Tibial nerve (tissue), 4 donors: Measurements from ENCODE around the gene PRUNE2. TPM values are rescaled to one million over a fixed set of nuclear protein-coding genes. Genes with fewer than 3 reads are reported as not detected.

Experiments used
- DNase-seq, 2 donors: peaks; one replicate each; pipeline ENCODE4 v3.0.0-alpha.2; 2019; ENCODE audit warnings: low spot score in 2 of 2
- H3K27ac ChIP-seq, 4 donors: fragments of 200-600 bp; sonication (generic) in 3 of 4; one replicate each; pipeline ENCODE4 v1.5.1; 2017 to 2019; ENCODE audit warnings: mild to moderate bottlenecking in 1 of 4
- H3K27me3 ChIP-seq, 2 donors: fragments of 200-600 bp; sonication (generic) in 1 of 2; one replicate each; pipeline versions ENCODE4 v1.5.1 to v1.6.0; 2017 to 2019
- H3K36me3 ChIP-seq, 3 donors: fragments of 200-600 bp; sonication (generic); one replicate each; pipeline ENCODE4 v1.5.1; 2018 to 2019
- H3K4me1 ChIP-seq, 4 donors: fragments of 200-600 bp; sonication (generic) in 3 of 4; one replicate each; pipeline ENCODE4 v1.5.1; 2017 to 2019
- H3K4me3 ChIP-seq, 4 donors: fragments of 200-600 bp; sonication (generic) in 3 of 4; one replicate each; pipeline ENCODE4 v1.5.1; 2017 to 2019; ENCODE audit warnings: mild to moderate bottlenecking in 1 of 4, moderate library complexity in 1 of 4
- H3K9me3 ChIP-seq, 4 donors: fragments of 200-600 bp; sonication (generic) in 3 of 4; one replicate each; pipeline ENCODE4 v1.5.1; 2017 to 2019
- CTCF ChIP-seq, 5 experiments: fragments of 200-600 bp in 3 of 5; fragments of 450-650 bp in 2 of 5; sonication (generic) in 3 of 5; IDR thresholded peaks; one replicate each; pipeline ENCODE4 v1.5.1; 2016 to 2019; ENCODE audit warnings: antibody characterized with exemption in 5 of 5, mild to moderate bottlenecking in 3 of 5, moderate library complexity in 2 of 5
- EP300 ChIP-seq, 2 donors: sonication (generic); formaldehyde crosslinking; IDR thresholded peaks; one replicate each; pipeline ENCODE4 v1.6.1; 2017; ENCODE audit warnings: antibody characterized with exemption in 2 of 2, mild to moderate bottlenecking in 1 of 2
- POLR2A ChIP-seq, 2 donors: fragments of 450-650 bp; IDR thresholded peaks; one replicate each; pipeline ENCODE4 v1.6.1; 2017; ENCODE audit warnings: antibody characterized with exemption in 2 of 2, mild to moderate bottlenecking in 2 of 2, moderate library complexity in 2 of 2
- WGBS, 2 donors: methylation state at CpG; one replicate each; pipeline ENCODE4 v1.1.5; 2018; 5-methylcytosine and 5-hydroxymethylcytosine counted together
- total RNA-seq, 4 donors: library from RNA; depleted of rRNA; stranded (reverse); fragments of >200 nt; gene quantifications; one replicate each; pipeline ENCODE4 v1.1.0, GENCODE V29; 2016

Gene PRUNE2
- total RNA-seq, 4 donors from 2014 or later: 23.2 to 50.4 (median 24.2) TPM

GRCh38 chr9:76684213-76684612, 221.7 kb downstream of the PRUNE2 start:
- peaks cover 0 to 8% (median 0%) of the 10 kb centered on the region in 4 donors for H3K9me3 ChIP-seq
- no peaks in the 10 kb centered on the region for H3K27me3 ChIP-seq
- peaks cover 0 to 7% (median 0%) of the 10 kb centered on the region in 4 donors for H3K4me1 ChIP-seq
- H3K27ac ChIP-seq: no peak overlapping the region
- DNase-seq: no peak
- no peaks in the 10 kb centered on the region for H3K36me3 ChIP-seq
- H3K4me3 ChIP-seq: no peak overlapping the region
- no peak for TF ChIP-seq CTCF (IDR thresholded peaks at IDR 0.05)
- TF ChIP-seq POLR2A (IDR thresholded peaks at IDR 0.05): no peak
- no peak for TF ChIP-seq EP300 (IDR thresholded peaks at IDR 0.05)
- WGBS, 2 donors: 67 to 74% methylated on average over 5 of the region's 5 CpGs

GRCh38 chr9:76681556-76681955, 224.4 kb downstream of the PRUNE2 start:
- no peak overlapping the region for H3K4me3 ChIP-seq
- H3K27ac ChIP-seq: no peak overlapping the region
- no peaks in the 10 kb centered on the region for H3K36me3 ChIP-seq
- H3K4me1 ChIP-seq: no peaks in the 10 kb centered on the region
- 69 to 77% methylated on average over 2 of the region's 2 CpGs for WGBS, 2 donors
- TF ChIP-seq EP300 (IDR thresholded peaks at IDR 0.05) (no peak), CTCF (IDR thresholded peaks at IDR 0.05) (no peak), POLR2A (IDR thresholded peaks at IDR 0.05) (no peak)
- H3K9me3 ChIP-seq: peaks cover 0 to 9% (median 0%) of the 10 kb centered on the region in 4 donors
- H3K27me3 ChIP-seq: no peaks in the 10 kb centered on the region
- no peak for DNase-seq

- no peaks in the 10 kb centered on the region for H3K4me1 ChIP-seq
- no peaks in the 10 kb centered on the region for H3K27me3 ChIP-seq
- TF ChIP-seq POLR2A (IDR thresholded peaks at IDR 0.05) (no peak), EP300 (IDR thresholded peaks at IDR 0.05) (no peak)
- no peaks in the 10 kb centered on the region for H3K36me3 ChIP-seq
- H3K9me3 ChIP-seq: peaks cover 0 to 9% (median 0%) of the 10 kb centered on the region in 4 donors
- DNase-seq: no peak
- H3K27ac ChIP-seq: no peak overlapping the region
- WGBS, 2 donors: 85 to 89% methylated on average over 10 of the region's 10 CpGs
- no peak overlapping the region for H3K4me3 ChIP-seq
Observed at GRCh38 chr9:76680716-76681425, 225.0 kb downstream of the PRUNE2 start.

- no peak overlapping the region for H3K27ac ChIP-seq
Observed at GRCh38 chr9:76677481-76678055, 228.3 kb downstream of the PRUNE2 start.

GRCh38 chr9:76676857-76677256, 229.1 kb downstream of the PRUNE2 start:
- Histone ChIP-seq H3K27ac (no peak overlapping the region), H3K9me3 (peaks cover 0 to 9% (median 0%) of the 10 kb centered on the region in 4 donors), H3K27me3 (no peaks in the 10 kb centered on the region), H3K4me1 (no peaks in the 10 kb centered on the region), H3K4me3 (no peak overlapping the region), H3K36me3 (no peaks in the 10 kb centered on the region)
- 83 to 84% methylated on average over 4 of the region's 4 CpGs for WGBS, 2 donors
- DNase-seq: no peak
- TF ChIP-seq POLR2A (IDR thresholded peaks at IDR 0.05) (no peak), EP300 (IDR thresholded peaks at IDR 0.05) (no peak), CTCF (IDR thresholded peaks at IDR 0.05) (no peak)

More at GRCh38 chr9:76677481-76678055, 228.3 kb downstream of the PRUNE2 start:
- 79 to 83% methylated on average over 14 of the region's 15 CpGs for WGBS, 2 donors
- Histone ChIP-seq H3K4me1 (no peaks in the 10 kb centered on the region), H3K36me3 (no peaks in the 10 kb centered on the region), H3K9me3 (peaks cover 0 to 9% (median 0%) of the 10 kb centered on the region in 4 donors), H3K4me3 (no peak overlapping the region), H3K27me3 (no peaks in the 10 kb centered on the region)
- DNase-seq: no peak
- TF ChIP-seq EP300 (IDR thresholded peaks at IDR 0.05) (peak in 1 of 2 donors; percentile 44), CTCF (IDR thresholded peaks at IDR 0.05) (no peak), POLR2A (IDR thresholded peaks at IDR 0.05) (no peak)
